SK-N-DZ (cell line): ENCODE data around the gene CTSS.
A peak's percentile ranks its signal among the peaks of the same experiment; 100 is the strongest.

Experiments
- DNase-seq: peaks from one replicate; pipeline ENCODE4 v3.0.0-alpha.2; 2015; ENCODE audit warnings: low spot score
- small RNA-seq, 2 experiments: library from RNA; depleted of rRNA; stranded (forward); fragments of <200 nt; gene quantifications; one replicate each; pipeline ENCODE3, GENCODE V24; 2014

CTSS gene

DNA sequence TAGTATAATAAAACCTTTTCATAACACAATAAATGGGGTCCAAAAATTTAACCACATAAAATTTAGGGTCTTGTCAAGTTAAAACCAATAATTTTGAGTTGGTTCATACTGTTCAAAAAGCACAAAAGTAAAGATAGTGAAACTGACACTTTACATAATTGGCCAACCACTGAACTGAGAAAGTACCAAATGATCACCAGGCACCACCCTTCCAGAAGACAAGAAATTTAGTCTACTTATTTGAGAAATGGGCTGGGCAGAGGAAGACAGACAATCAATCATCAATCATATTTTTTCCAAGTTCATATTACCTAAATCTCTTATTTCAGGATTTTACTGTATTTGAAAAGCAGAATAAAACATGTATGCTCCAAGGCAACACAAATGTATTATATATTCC, 62.2 kb downstream of the CTSS start:
- DNase-seq, result no peak

DNA sequence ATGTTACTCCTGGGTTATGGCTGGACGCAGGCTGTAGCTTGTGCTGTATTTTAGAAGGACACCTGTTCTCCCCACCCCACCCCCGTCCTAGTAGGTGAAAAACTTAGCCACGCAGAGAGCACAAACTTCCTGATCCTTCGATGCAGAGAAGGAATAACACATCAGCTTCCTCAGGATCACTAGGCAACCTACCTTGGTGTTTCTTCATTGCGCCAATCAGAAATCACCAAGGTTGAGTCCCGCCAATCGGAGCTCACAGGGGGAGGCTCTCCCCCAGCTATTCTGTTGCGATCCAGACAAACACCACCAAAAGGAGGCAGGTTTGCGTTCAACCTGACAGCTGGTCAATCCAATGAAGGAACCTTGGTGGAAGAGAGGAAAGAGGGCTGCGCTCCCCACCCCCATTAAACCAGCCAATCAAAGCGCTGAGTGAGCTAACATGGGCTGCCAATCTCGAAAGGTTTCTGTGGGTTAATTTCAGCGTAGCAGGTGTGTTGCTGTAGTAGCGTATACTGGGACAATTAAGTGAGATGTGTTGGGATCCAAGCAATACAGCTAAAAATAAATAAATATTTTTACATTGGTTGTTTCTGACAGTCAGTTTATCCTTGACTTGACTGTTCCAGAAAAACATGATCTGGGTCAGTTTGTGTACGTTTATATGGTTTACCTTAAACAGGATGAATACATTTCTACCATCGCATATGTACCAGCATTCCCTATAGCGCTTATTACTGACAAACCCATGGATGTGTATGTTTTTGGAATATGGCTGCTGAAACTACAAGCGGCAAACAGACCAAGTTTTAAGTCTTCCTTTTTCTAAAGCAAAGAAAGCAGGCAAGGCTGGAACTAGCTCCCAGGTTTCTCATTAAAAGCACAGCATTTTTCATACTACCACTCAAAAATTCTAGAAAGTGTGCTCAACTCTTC, 68.3 kb downstream of the CTSS start, which contains the start of gene GOLPH3L:
TSS of gene GOLPH3L (minus strand) at position 160 of the 933 bp plus-strand sequence. CDS start 2,316 bp downstream, outside the sequence.
- DNase-seq, result peak; percentile 100

DNA sequence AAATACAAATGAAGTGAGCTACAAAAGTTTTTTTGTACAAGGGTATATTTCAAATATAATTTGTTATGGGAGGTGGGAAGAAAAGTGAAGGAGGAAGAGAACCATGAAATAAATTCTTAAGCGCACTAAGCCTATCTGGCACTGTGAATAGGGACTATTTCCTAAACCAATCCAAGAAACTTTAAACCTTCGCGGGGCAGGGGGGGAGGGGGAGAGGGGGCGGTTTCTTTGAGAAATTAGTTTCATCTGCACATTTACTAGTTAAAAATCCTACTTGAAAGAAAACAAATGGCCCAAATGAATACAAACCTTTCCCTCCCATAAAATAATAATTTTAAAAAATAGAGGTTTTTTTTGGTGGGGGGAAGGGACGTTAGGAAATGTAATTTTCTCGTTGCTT, 69.0 kb downstream of the CTSS start:
- no peak for DNase-seq

DNA sequence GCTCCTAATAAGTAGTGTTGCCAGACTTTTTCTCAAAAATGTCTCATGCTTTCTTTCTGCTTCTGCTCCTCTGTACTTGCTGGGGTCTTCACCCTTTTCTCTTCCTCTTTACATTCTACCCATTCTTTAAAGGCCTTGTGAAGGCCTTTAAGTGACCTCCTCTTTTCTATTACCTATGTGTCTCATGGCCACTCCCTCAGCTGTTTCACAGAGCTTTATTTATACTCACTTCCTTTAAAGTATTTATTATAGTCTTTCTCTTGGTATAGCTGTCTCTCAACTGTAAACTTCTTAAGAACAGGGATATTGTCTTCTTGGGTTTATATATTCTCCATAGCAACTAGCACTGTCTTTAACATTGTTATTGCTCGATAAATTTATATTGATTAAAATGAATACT, 69.4 kb downstream of the CTSS start:
- DNase-seq, result no peak

DNA sequence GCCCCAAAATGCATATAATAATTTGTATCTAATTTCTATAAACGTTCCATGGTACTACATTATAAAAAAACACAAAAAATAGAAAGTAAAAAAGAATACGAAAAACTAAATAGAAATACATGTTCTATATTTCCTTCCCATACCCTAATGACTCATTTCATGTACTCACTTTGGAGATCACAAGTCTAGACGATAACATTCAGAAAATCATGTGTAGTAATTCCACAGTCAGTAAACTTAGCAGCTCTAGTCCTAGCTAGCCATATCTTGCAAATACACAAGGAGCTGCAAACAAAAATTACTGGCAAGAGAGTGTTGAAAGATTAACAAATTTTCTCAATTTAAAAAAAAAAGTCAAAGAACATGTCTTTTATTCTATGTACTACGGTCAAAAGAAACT, 70.0 kb downstream of the CTSS start:
- no peak for DNase-seq

DNA sequence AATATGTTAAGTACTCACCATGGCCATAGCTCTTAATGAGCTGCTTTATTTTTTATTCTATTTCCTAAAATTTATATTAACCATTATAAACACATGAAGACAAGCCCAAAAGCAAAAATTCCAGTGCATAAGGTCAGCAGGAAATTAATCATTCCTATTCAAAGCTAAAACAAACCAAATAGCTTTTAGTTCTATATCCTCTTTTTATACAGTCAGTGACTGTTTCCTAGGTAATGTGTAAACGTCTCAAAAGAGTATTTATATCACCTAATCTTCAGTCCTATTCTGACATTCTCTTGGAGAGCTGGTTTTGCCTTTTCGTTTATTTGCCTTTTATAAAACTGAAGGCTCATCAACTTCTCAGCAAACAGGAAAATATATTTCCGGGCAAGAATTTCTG, 72.9 kb downstream of the CTSS start:
- no peak for DNase-seq

DNA sequence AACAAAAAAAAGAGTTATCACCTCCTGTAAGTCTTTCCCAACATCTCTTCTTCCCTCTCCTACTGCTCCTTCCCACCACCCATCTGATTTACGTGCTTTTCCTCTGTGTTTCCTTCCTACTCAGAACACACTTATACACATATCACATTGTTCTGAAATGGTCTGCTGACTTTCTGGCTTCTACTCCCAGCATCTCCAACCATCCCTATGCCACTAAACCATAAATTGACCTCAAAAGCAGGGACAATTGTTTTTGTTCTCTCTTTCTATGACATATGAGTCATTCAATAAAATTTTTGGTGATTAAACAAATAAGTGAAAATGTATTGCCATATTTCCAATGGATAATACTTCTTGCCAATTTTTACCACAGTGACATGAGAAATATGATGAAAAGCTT, 76.8 kb downstream of the CTSS start:
- DNase-seq, result no peak

DNA sequence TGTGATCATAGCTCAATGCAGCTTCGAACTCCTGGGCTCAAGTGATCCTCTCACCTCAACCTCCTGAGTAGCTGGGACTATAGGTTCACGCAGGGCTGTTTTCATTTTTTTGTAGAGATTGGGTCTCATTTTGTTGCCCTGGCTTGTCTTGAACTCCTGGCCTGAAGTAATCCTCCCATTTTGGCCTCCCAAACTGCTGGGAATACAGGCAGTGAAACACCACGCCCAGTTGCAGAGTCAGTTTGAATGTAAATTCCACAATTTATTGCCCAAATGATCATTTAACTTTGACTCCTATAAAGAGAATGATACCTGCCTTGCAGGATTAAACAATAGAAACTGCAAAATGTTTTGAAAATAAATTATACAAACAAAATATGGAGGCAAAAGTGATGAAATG, 79.3 kb downstream of the CTSS start:
- no peak for DNase-seq

DNA sequence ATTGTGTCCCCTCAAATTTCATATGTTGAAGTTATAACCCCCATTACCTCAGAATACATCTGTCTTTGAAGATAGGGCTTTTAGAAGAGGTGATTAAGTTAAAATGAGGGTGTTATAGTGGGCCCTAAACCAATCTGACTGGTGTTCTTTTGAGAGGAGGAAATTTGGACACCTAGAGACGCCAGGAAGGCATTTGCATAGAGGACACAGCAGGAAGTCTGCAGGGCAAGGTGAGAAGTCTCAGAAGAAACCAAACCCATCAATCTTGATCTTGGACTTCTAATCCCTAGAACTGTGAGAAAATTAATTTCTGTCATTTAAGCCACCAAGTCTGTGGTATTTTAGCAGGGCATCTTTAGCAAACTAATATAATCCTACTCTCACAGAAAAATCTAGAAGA, 81.7 kb downstream of the CTSS start:
- DNase-seq, result no peak

Small RNAs within 50 kb of the gene (small RNA-seq; reads per million reads assigned to genes)
- gene RNU6-1042P (0 reads per million in 2 experiments), gene RNU6-1309P (0 reads per million in 2 experiments)
